PC-3 (cell line): ENCODE data around the gene SMYD2. TPM values are rescaled to one million over a fixed set of nuclear protein-coding genes. Genes with fewer than 3 reads are reported as not detected.

Source experiments
- ATAC-seq: fragments of 200-7000 bp; cut with Tn5 transposase; 2 replicates; pipeline ENCODE4 v1.9.1; 2020; ENCODE audit warnings: mild to moderate bottlenecking, moderate library complexity
- BruUV-seq: library from RNA; stranded (reverse); fragments of 400-500 nt; replicated peaks from 2 replicates; lab custom pipeline; 2021; lab: Mats Ljungman, UMichigan
- CTCF ChIA-PET: fragments of 300-600 bp; sonication (Branson Sonifier 250); formaldehyde crosslinking; loops from one replicate; lab custom pipeline; 2022; ENCODE audit warnings: antibody characterized with exemption; lab: Charles Lee
- POLR2A ChIA-PET: fragments of 300-600 bp; sonication (Branson Sonifier 250); formaldehyde crosslinking; loops from one replicate; lab custom pipeline; 2022; ENCODE audit warnings: antibody characterized with exemption; ENCODE audit not compliant: unreplicated experiment; lab: Charles Lee
- DNase-seq: peaks from one replicate; pipeline ENCODE4 v3.0.0-alpha.2; 2015
- H2AFZ ChIP-seq: fragments of 300-600 bp; sonication (generic); 2 replicates; pipeline ENCODE4 v1.6.0; 2016; ENCODE audit warnings: antibody characterized with exemption, low read length
- H3F3A ChIP-seq: fragments of 300-600 bp; sonication (generic); one replicate; pipeline ENCODE4 v1.6.0; 2017; ENCODE audit warnings: antibody characterized with exemption, low read length, control low read depth, mild to moderate bottlenecking; ENCODE audit not compliant: unreplicated experiment
- H3K27ac ChIP-seq: fragments of 300-600 bp; sonication (generic); 2 replicates; pipeline ENCODE4 v1.5.1; 2016; ENCODE audit warnings: mild to moderate bottlenecking, low read length
- H3K27me3 ChIP-seq: fragments of 300-600 bp; sonication (generic); 2 replicates; pipeline ENCODE4 v1.6.1; 2016; ENCODE audit warnings: low read length, mixed read lengths
- H3K36me3 ChIP-seq: fragments of 300-600 bp; sonication (generic); 2 replicates; pipeline ENCODE4 v1.6.1; 2016; ENCODE audit warnings: low read depth, mixed run types, low read length, mixed read lengths
- H3K4me1 ChIP-seq: fragments of 300-600 bp; sonication (generic); 2 replicates; pipeline ENCODE4 v1.5.1; 2016; ENCODE audit warnings: low read length; ENCODE audit not compliant: insufficient read depth
- H3K4me2 ChIP-seq: fragments of 300-600 bp; sonication (generic); 2 replicates; pipeline ENCODE4 v1.6.0; 2016; ENCODE audit warnings: low read length
- H3K4me3 ChIP-seq: fragments of 300-600 bp; sonication (generic); 2 replicates; pipeline ENCODE4 v1.5.1; 2016; ENCODE audit warnings: mild to moderate bottlenecking, low read length, mixed read lengths
- H3K79me2 ChIP-seq: fragments of 300-600 bp; sonication (generic); 2 replicates; pipeline ENCODE4 v1.6.1; 2017; ENCODE audit warnings: low read length, mixed read lengths
- H3K9ac ChIP-seq: fragments of 300-600 bp; sonication (generic); 2 replicates; pipeline ENCODE4 v1.6.0; 2016; ENCODE audit warnings: mild to moderate bottlenecking, low read length
- H3K9me2 ChIP-seq: fragments of 300-600 bp; sonication (generic); replicated peaks from 2 replicates; pipeline ENCODE4 v1.6.1; 2016; ENCODE audit warnings: mixed run types, low read length, mixed read lengths
- H3K9me3 ChIP-seq: fragments of 300-600 bp; sonication (generic); 2 replicates; pipeline ENCODE4 v1.6.1; 2016; ENCODE audit warnings: low read length, mixed read lengths
- H4K20me1 ChIP-seq: fragments of 300-600 bp; sonication (generic); 2 replicates; pipeline ENCODE4 v1.6.1; 2016; ENCODE audit warnings: low read length, mixed read lengths
- CTCF ChIP-seq: fragments of 300-600 bp; sonication (generic); conservative IDR thresholded peaks from 2 replicates; pipeline ENCODE4 v1.5.1; 2017; ENCODE audit warnings: antibody characterized with exemption, low read depth, mild to moderate bottlenecking, low read length
- EZH2 ChIP-seq: fragments of 300-600 bp; sonication (generic); IDR thresholded peaks from one replicate; pipeline ENCODE4 v1.6.1; 2017; ENCODE audit warnings: antibody characterized with exemption, mild to moderate bottlenecking, low read length; ENCODE audit not compliant: unreplicated experiment
- EZH2phosphoT487 ChIP-seq: fragments of 300-600 bp; sonication (generic); IDR thresholded peaks from 2 replicates; pipeline ENCODE4 v1.6.1; 2018; ENCODE audit warnings: mild to moderate bottlenecking, antibody characterized with exemption, low read length, borderline replicate concordance
- intact Hi-C: fragments of 100-400 bp; cut with micrococcal nuclease; formaldehyde crosslinking; loops from 2 replicates; pipeline ENCODE4 v1.9.0; 2023
- total RNA-seq: library from RNA; depleted of rRNA; stranded (reverse); fragments of >200 nt; gene quantifications from 2 replicates; pipeline ENCODE4 v1.2.3, GENCODE V29; 2014

The SMYD2 gene
- total RNA-seq, 1 experiment from 2014 or later: 124 TPM

- ChIA-PET CTCF (no interaction called here), POLR2A (no interaction called here)
- no peak overlapping the region for H3K9ac ChIP-seq
- no peaks in the 10 kb centered on the region for H4K20me1 ChIP-seq
- H3F3A ChIP-seq: no peaks in the 10 kb centered on the region
- no TSS peak for BruUV-seq
- H3K4me2 ChIP-seq: no peak overlapping the region
- no peak for TF ChIP-seq EZH2phosphoT487
- no peak for TF ChIP-seq EZH2
- no peak for TF ChIP-seq CTCF
- H3K79me2 ChIP-seq: no peaks in the 10 kb centered on the region
- no peaks in the 10 kb centered on the region for H3K27me3 ChIP-seq
- intact Hi-C loops: no loop called here
- H3K9me3 ChIP-seq: no peaks in the 10 kb centered on the region
- no peak overlapping the region for H2AFZ ChIP-seq
- DNase-seq (no peak), ATAC-seq (no peak)
- H3K4me1 ChIP-seq: no peaks in the 10 kb centered on the region
- H3K4me3 ChIP-seq: no peak overlapping the region
- H3K27ac ChIP-seq: no peak overlapping the region
- H3K36me3 ChIP-seq: peaks cover 48% of the 10 kb centered on the region
- H3K9me2 ChIP-seq: no peaks in the 10 kb centered on the region
These were observed 80.7 kb downstream of the SMYD2 start for GRCh38 chr1:214361636-214362035.

GRCh38 chr1:214362188-214362882 lies 81.4 kb downstream of the SMYD2 start:
- H3K9ac ChIP-seq: no peak overlapping the region
- H3F3A ChIP-seq: no peaks in the 10 kb centered on the region
- intact Hi-C loops: no loop called here
- ATAC-seq: no peak
- no peak for DNase-seq
- H3K4me3 ChIP-seq: no peak overlapping the region
- H3K4me1 ChIP-seq: no peaks in the 10 kb centered on the region
- TF ChIP-seq EZH2 (no peak), EZH2phosphoT487 (no peak), CTCF (no peak)
- ChIA-PET CTCF (no interaction called here), POLR2A (no interaction called here)
- H3K9me2 ChIP-seq: no peaks in the 10 kb centered on the region
- H3K4me2 ChIP-seq: no peak overlapping the region
- H3K79me2 ChIP-seq: no peaks in the 10 kb centered on the region
- no peaks in the 10 kb centered on the region for H4K20me1 ChIP-seq
- H3K27ac ChIP-seq: no peak overlapping the region
- no peaks in the 10 kb centered on the region for H3K9me3 ChIP-seq
- H3K36me3 ChIP-seq: peaks cover 47% of the 10 kb centered on the region
- BruUV-seq: no TSS peak
- H2AFZ ChIP-seq: no peak overlapping the region
- H3K27me3 ChIP-seq: no peaks in the 10 kb centered on the region

- no peaks in the 10 kb centered on the region for H3K9me3 ChIP-seq
- CTCF ChIA-PET: no interaction called here
- H3K27ac ChIP-seq: no peak overlapping the region
- no peak for DNase-seq
- POLR2A ChIA-PET: no interaction called here
- no peak for ATAC-seq
- H3F3A ChIP-seq: no peaks in the 10 kb centered on the region
- H3K4me2 ChIP-seq: no peak overlapping the region
- H3K4me1 ChIP-seq: no peaks in the 10 kb centered on the region
- intact Hi-C loops: no loop called here
- H3K9me2 ChIP-seq: no peaks in the 10 kb centered on the region
- TF ChIP-seq EZH2: no peak
- TF ChIP-seq CTCF: no peak
- no peak for TF ChIP-seq EZH2phosphoT487
- H2AFZ ChIP-seq: no peak overlapping the region
- BruUV-seq: no TSS peak
- no peaks in the 10 kb centered on the region for H4K20me1 ChIP-seq
- H3K4me3 ChIP-seq: no peak overlapping the region
- no peaks in the 10 kb centered on the region for H3K27me3 ChIP-seq
- H3K36me3 ChIP-seq: peaks cover 52% of the 10 kb centered on the region
- H3K79me2 ChIP-seq: no peaks in the 10 kb centered on the region
- H3K9ac ChIP-seq: no peak overlapping the region
These were observed 82.4 kb downstream of the SMYD2 start for GRCh38 chr1:214363386-214363785.
